HEK293 (cell line): ENCODE data around the gene AQP1.

Source experiments
- CTCF ChIP-seq: fragments of 450-650 bp; formaldehyde crosslinking; IDR thresholded peaks from 2 replicates; pipeline ENCODE4 v1.5.1; 2016; ENCODE audit warnings: missing biosample characterization, missing genetic modification characterization
- GLIS2 ChIP-seq: fragments of 450-650 bp; formaldehyde crosslinking; IDR thresholded peaks from 2 replicates; pipeline ENCODE4 v1.5.1; 2016; ENCODE audit warnings: missing biosample characterization, missing genetic modification characterization
- HOXC10 ChIP-seq: sonication (generic); formaldehyde crosslinking; IDR thresholded peaks from 2 replicates; pipeline ENCODE4 v1.8.1; 2023; ENCODE audit warnings: mild to moderate bottlenecking, missing genetic modification reagents
- HOXD13 ChIP-seq: sonication (generic); formaldehyde crosslinking; IDR thresholded peaks from 2 replicates; pipeline ENCODE4 v1.8.0; 2022; ENCODE audit warnings: missing genetic modification reagents, borderline replicate concordance
- MYNN ChIP-seq: fragments of 450-650 bp; formaldehyde crosslinking; IDR thresholded peaks from 2 replicates; pipeline ENCODE4 v1.5.1; 2016; ENCODE audit warnings: missing biosample characterization, missing genetic modification characterization, borderline replicate concordance
- SCRT1 ChIP-seq: fragments of 450-650 bp; formaldehyde crosslinking; IDR thresholded peaks from 2 replicates; pipeline ENCODE4 v1.5.1; 2016; ENCODE audit warnings: missing biosample characterization, missing genetic modification characterization, borderline replicate concordance
- ZBTB17 ChIP-seq: fragments of 450-650 bp; formaldehyde crosslinking; IDR thresholded peaks from 2 replicates; pipeline ENCODE4 v1.5.1; 2016; ENCODE audit warnings: missing biosample characterization, missing genetic modification characterization
- ZBTB20 ChIP-seq: fragments of 450-650 bp; formaldehyde crosslinking; IDR thresholded peaks from 2 replicates; pipeline ENCODE4 v1.5.1; 2016; ENCODE audit warnings: missing biosample characterization, missing genetic modification characterization
- ZBTB7A ChIP-seq: fragments of 450-650 bp; formaldehyde crosslinking; IDR thresholded peaks from 2 replicates; pipeline ENCODE4 v1.5.1; 2016; ENCODE audit warnings: low read depth, missing biosample characterization, missing genetic modification characterization
- ZBTB8A ChIP-seq: fragments of 450-650 bp; formaldehyde crosslinking; IDR thresholded peaks from 2 replicates; pipeline ENCODE4 v1.5.1; 2016; ENCODE audit warnings: missing biosample characterization, missing genetic modification characterization
- ZIC2 ChIP-seq: fragments of 450-650 bp; formaldehyde crosslinking; IDR thresholded peaks from 2 replicates; pipeline ENCODE4 v1.5.1; 2016; ENCODE audit warnings: missing biosample characterization, missing genetic modification characterization
- ZNF133 ChIP-seq: fragments of 450-650 bp; formaldehyde crosslinking; IDR thresholded peaks from 2 replicates; pipeline ENCODE4 v1.5.1; 2016; ENCODE audit warnings: missing biosample characterization, missing genetic modification characterization
- ZNF221 ChIP-seq: fragments of 450-650 bp; formaldehyde crosslinking; IDR thresholded peaks from 2 replicates; pipeline ENCODE4 v1.5.1; 2017; ENCODE audit warnings: missing biosample characterization, missing genetic modification characterization, borderline replicate concordance
- ZNF302 ChIP-seq: fragments of 450-650 bp; formaldehyde crosslinking; IDR thresholded peaks from 2 replicates; pipeline ENCODE4 v1.5.1; 2016; ENCODE audit warnings: missing biosample characterization, missing genetic modification characterization, low read depth
- ZNF311 ChIP-seq: fragments of 450-650 bp; formaldehyde crosslinking; IDR thresholded peaks from 2 replicates; pipeline ENCODE4 v1.5.1; 2017; ENCODE audit warnings: missing biosample characterization, missing genetic modification characterization, borderline replicate concordance
- ZNF324 ChIP-seq: fragments of 450-650 bp; formaldehyde crosslinking; IDR thresholded peaks from 2 replicates; pipeline ENCODE4 v1.5.1; 2016; ENCODE audit warnings: missing biosample characterization, missing genetic modification characterization
- ZNF335 ChIP-seq: fragments of 450-650 bp; formaldehyde crosslinking; conservative IDR thresholded peaks from 2 replicates; pipeline ENCODE4 v1.5.1; 2016; ENCODE audit warnings: missing biosample characterization, missing genetic modification characterization
- ZNF510 ChIP-seq: fragments of 450-650 bp; formaldehyde crosslinking; IDR thresholded peaks from 2 replicates; pipeline ENCODE4 v1.5.1; 2018; ENCODE audit warnings: mild to moderate bottlenecking, missing genetic modification characterization, missing biosample characterization; ENCODE audit not compliant: insufficient replicate concordance
- ZNF558 ChIP-seq: fragments of 450-650 bp; formaldehyde crosslinking; IDR thresholded peaks from 2 replicates; pipeline ENCODE4 v1.5.1; 2016; ENCODE audit warnings: missing biosample characterization, missing genetic modification characterization
- ZNF571 ChIP-seq: fragments of 450-650 bp; formaldehyde crosslinking; IDR thresholded peaks from 2 replicates; pipeline ENCODE4 v1.5.0; 2017; ENCODE audit warnings: missing biosample characterization, missing genetic modification characterization
- ZNF600 ChIP-seq: fragments of 450-650 bp; formaldehyde crosslinking; IDR thresholded peaks from 2 replicates; pipeline ENCODE4 v1.5.1; 2016; ENCODE audit warnings: missing biosample characterization, missing genetic modification characterization
- ZNF621 ChIP-seq: fragments of 450-650 bp; formaldehyde crosslinking; IDR thresholded peaks from 2 replicates; pipeline ENCODE4 v1.5.1; 2017; ENCODE audit warnings: missing biosample characterization, missing genetic modification characterization
- ZNF629 ChIP-seq: fragments of 450-650 bp; formaldehyde crosslinking; IDR thresholded peaks from 2 replicates; pipeline ENCODE4 v1.5.1; 2017; ENCODE audit warnings: missing biosample characterization, missing genetic modification characterization
- ZNF654 ChIP-seq: fragments of 450-650 bp; formaldehyde crosslinking; IDR thresholded peaks from 2 replicates; pipeline ENCODE4 v1.5.1; 2016; ENCODE audit warnings: low read depth, missing biosample characterization, missing genetic modification characterization
- ZNF660 ChIP-seq: fragments of 450-650 bp; IDR thresholded peaks from 2 replicates; pipeline ENCODE4 v1.5.1; 2018; ENCODE audit warnings: missing biosample characterization, mild to moderate bottlenecking, missing genetic modification characterization
- ZNF747 ChIP-seq: fragments of 450-650 bp; formaldehyde crosslinking; IDR thresholded peaks from 2 replicates; pipeline ENCODE4 v1.5.1; 2016; ENCODE audit warnings: missing biosample characterization, missing genetic modification characterization
- ZNF777 ChIP-seq: fragments of 450-650 bp; formaldehyde crosslinking; IDR thresholded peaks from 2 replicates; pipeline ENCODE4 v1.5.1; 2017; ENCODE audit warnings: missing biosample characterization, missing genetic modification characterization, borderline replicate concordance
- ZSCAN16 ChIP-seq: fragments of 450-650 bp; formaldehyde crosslinking; IDR thresholded peaks from 2 replicates; pipeline ENCODE4 v1.5.1; 2016; ENCODE audit warnings: missing biosample characterization, missing genetic modification characterization
- TF ChIP-seq, protein P1 (sequence below): fragments of 450-650 bp; formaldehyde crosslinking; IDR thresholded peaks from 2 replicates; pipeline ENCODE4 v1.5.1; 2016; ENCODE audit warnings: missing biosample characterization, missing genetic modification characterization
- TF ChIP-seq, protein P2 (sequence below): fragments of 450-650 bp; formaldehyde crosslinking; IDR thresholded peaks from 2 replicates; pipeline ENCODE4 v1.5.1; 2016; ENCODE audit warnings: missing biosample characterization, missing genetic modification characterization
- TF ChIP-seq, protein P3 (sequence below): fragments of 450-650 bp; formaldehyde crosslinking; IDR thresholded peaks from 2 replicates; pipeline ENCODE4 v1.5.1; 2016; ENCODE audit warnings: missing biosample characterization, missing genetic modification characterization

AQP1 gene

GRCh38 chr7:30938435-30939316 is 27.0 kb downstream of the AQP1 start (continued):
- 0 out of 2 replicates have a peak, but pooled peaks have one; percentile 18 for TF ChIP-seq ZIC2 (tag by site-specific recombination)
- TF ChIP-seq ZNF510: no peak
- TF ChIP-seq ZNF133 (tag by site-specific recombination): no peak
- TF ChIP-seq ZNF302 (tag by site-specific recombination): no peak
- TF ChIP-seq, protein P1, sequence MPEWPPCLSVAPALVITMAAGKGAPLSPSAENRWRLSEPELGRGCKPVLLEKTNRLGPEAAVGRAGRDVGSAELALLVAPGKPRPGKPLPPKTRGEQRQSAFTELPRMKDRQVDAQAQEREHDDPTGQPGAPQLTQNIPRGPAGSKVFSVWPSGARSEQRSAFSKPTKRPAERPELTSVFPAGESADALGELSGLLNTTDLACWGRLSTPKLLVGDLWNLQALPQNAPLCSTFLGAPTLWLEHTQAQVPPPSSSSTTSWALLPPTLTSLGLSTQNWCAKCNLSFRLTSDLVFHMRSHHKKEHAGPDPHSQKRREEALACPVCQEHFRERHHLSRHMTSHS (tag by site-specific recombination): no peak
- no peak for TF ChIP-seq ZNF558 (tag by site-specific recombination)
- TF ChIP-seq HOXD13 (CRISPR knock-in tag): no peak
- no peak for TF ChIP-seq ZNF324 (tag by site-specific recombination)
- peak; percentile 45; the same call in 1 of the 2 replicates for TF ChIP-seq ZNF600 (tag by site-specific recombination)
- no peak for TF ChIP-seq ZNF777 (tag by site-specific recombination)
- peak; percentile 25; the same call in 1 of the 2 replicates for TF ChIP-seq ZNF654 (tag by site-specific recombination)
- no peak for TF ChIP-seq GLIS2 (tag by site-specific recombination)
- TF ChIP-seq ZNF629 (tag by site-specific recombination): no peak
- TF ChIP-seq, protein P2, sequence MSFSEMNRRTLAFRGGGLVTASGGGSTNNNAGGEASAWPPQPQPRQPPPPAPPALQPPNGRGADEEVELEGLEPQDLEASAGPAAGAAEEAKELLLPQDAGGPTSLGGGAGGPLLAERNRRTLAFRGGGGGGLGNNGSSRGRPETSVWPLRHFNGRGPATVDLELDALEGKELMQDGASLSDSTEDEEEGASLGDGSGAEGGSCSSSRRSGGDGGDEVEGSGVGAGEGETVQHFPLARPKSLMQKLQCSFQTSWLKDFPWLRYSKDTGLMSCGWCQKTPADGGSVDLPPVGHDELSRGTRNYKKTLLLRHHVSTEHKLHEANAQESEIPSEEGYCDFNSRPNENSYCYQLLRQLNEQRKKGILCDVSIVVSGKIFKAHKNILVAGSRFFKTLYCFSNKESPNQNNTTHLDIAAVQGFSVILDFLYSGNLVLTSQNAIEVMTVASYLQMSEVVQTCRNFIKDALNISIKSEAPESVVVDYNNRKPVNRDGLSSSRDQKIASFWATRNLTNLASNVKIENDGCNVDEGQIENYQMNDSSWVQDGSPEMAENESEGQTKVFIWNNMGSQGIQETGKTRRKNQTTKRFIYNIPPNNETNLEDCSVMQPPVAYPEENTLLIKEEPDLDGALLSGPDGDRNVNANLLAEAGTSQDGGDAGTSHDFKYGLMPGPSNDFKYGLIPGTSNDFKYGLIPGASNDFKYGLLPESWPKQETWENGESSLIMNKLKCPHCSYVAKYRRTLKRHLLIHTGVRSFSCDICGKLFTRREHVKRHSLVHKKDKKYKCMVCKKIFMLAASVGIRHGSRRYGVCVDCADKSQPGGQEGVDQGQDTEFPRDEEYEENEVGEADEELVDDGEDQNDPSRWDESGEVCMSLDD (tag by site-specific recombination): no peak
- no peak for TF ChIP-seq ZNF621 (tag by site-specific recombination)
- TF ChIP-seq HOXC10 (CRISPR knock-in tag): no peak
- no peak for TF ChIP-seq ZBTB20 (tag by site-specific recombination)
- TF ChIP-seq ZNF571 (tag by site-specific recombination): no peak
- TF ChIP-seq ZBTB7A: no peak
- peak; percentile 67 for TF ChIP-seq CTCF (tag by site-specific recombination)
- no peak for TF ChIP-seq ZNF747 (tag by site-specific recombination)
- TF ChIP-seq ZNF221: no peak
- no peak for TF ChIP-seq ZNF311 (tag by site-specific recombination)
- TF ChIP-seq ZNF660 (tag by site-specific recombination): 0 out of 2 replicates have a peak, but pooled peaks have one; percentile 34
- no peak for TF ChIP-seq ZBTB8A (tag by site-specific recombination)
- TF ChIP-seq ZSCAN16: no peak
- peak; percentile 33; the same call in 1 of the 2 replicates for TF ChIP-seq ZBTB17 (tag by site-specific recombination)
- TF ChIP-seq ZNF335 (tag by site-specific recombination): peak; percentile 98
- TF ChIP-seq, protein P3, sequence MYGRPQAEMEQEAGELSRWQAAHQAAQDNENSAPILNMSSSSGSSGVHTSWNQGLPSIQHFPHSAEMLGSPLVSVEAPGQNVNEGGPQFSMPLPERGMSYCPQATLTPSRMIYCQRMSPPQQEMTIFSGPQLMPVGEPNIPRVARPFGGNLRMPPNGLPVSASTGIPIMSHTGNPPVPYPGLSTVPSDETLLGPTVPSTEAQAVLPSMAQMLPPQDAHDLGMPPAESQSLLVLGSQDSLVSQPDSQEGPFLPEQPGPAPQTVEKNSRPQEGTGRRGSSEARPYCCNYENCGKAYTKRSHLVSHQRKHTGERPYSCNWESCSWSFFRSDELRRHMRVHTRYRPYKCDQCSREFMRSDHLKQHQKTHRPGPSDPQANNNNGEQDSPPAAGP (tag by site-specific recombination): 0 out of 2 replicates have a peak, but pooled peaks have one; percentile 26
- TF ChIP-seq SCRT1 (tag by site-specific recombination): no peak
- TF ChIP-seq MYNN: no peak
